GM20431 (cell line): Measurements from ENCODE around the gene ATP2B2.

Experiments
- in situ Hi-C: fragments of 300-500 bp; cut with MseI, MboI; formaldehyde crosslinking; loops from one replicate; pipeline ENCODE4 v1.15.0; 2020; ENCODE audit warnings: low sequenced_read_pairs; ENCODE audit not compliant: unreplicated experiment

ATP2B2 gene

DNA sequence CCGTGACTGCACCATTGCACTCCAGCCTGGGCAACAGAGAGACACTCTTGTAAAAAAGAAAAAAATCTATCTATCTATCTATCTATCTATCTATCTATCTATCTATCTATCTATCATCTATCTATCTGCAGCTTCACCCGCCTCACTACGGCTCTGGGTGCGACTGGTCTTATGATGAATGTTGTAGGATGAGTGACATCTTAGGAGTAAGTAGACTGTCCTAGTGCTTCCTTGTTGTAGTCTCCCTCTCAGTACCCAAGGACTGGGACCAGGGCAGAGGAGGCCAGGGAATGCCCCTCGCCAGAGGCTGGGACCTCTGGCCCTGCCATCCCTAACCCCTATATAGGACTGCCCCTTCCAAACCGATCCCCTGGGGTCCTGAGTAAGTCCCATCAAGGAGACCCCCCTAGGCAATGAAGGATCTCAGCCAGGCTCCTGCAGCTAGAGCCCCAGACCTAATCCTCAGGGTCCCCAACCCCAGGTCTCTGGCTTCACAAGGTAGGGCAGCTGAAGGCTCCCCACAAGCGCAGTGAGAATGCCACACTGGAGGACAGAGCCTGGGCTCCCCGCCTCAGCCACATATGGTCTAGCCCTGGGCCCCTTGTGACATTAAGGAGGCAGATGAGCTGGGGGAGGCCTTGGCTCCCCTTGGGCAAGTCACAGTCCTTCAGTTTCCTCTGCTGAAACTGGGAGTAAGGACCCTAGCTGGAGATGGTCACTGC, 183.6 kb downstream of the ATP2B2 start:
- in situ Hi-C loops: no loop called here

- in situ Hi-C loops: no loop called here
Observed at GRCh38 chr3:10320320-10320677, 185.1 kb downstream of the ATP2B2 start.

GRCh38 chr3:10319804-10320203, 185.6 kb downstream of the ATP2B2 start:
- in situ Hi-C loops: no loop called here

GRCh38 chr3:10319251-10319650, 186.1 kb downstream of the ATP2B2 start:
- in situ Hi-C loops: no loop called here

DNA sequence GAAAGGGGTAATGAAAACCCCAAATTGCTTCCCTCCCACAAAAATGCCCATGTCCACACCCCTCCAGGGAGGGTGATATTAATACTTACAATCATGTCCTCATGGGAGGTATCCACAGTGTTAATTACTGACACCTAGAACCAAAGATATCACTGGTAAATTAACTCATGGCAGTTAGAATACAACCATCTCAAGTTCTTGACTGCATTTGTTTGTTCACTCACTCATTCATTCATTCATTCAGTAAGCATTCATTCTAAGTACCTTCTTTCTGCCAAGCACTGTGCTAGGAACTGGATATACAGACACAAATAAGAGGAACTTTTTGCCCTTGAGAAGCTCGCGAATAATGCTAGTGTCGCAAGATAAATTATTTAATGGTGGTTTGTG, 187.4 kb downstream of the ATP2B2 start:
- in situ Hi-C loops: no loop called here

DNA sequence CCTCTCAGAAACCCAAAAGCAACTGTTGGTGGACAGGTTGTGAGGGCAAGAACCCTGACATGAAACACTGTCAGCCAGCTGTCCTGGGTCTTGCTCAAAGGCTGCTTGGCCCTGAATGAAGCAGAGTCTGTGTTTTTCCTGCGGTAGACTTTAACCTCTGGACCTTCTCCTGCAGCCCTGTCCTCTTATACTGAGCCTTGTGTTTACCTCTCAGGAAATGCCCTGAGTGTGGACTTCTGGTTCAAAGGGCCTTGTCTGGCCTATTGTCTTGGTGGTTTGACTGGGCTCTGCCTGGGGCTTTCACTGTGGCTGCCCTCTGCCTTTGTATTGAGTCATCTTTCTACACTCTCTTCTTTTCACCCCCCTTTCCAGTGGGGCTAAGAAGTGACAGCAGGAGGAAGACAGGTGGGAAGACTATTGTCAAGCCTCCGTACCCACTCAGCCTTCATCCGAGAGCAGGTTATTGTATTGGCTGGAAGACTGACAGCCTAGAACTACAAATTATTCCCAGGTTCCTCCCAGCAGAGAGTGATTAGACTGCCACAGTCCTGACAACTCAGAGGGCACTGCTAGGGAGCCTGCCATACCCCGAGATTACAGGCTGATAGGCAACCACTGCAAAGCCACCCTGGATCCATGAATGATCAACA, 187.9 kb downstream of the ATP2B2 start:
- in situ Hi-C loops: no loop called here

DNA sequence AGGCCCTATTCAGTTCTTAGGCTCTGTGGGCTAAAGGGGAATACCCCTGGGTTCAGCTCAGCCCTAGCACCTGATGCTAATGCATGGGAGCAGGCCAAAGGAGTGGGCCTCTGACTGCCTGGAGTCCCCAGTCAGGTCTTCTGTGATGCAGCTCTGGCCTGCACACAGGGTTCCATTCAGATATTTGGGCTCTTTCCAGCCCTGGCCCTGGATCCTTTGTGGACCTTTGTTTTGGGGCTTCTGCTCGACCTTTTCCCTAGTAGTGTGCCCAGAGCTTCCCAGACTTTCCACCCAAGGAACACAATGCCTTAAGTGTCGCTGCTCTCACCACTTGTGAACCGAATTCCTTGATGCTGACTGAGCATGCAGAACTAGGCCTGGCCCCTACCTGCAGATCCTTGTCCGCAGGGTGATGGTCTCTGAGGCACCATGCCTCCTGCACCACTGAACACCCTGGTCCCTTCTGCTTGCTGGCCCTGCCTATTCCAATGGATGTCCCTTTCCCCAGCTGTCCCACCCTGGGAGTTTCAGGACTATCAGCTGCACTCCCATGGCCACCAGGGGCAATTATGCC, 189.5 kb downstream of the ATP2B2 start:
- in situ Hi-C loops: no loop called here

GRCh38 chr3:10315101-10315500, 190.3 kb downstream of the ATP2B2 start:
- in situ Hi-C loops: no loop called here

DNA sequence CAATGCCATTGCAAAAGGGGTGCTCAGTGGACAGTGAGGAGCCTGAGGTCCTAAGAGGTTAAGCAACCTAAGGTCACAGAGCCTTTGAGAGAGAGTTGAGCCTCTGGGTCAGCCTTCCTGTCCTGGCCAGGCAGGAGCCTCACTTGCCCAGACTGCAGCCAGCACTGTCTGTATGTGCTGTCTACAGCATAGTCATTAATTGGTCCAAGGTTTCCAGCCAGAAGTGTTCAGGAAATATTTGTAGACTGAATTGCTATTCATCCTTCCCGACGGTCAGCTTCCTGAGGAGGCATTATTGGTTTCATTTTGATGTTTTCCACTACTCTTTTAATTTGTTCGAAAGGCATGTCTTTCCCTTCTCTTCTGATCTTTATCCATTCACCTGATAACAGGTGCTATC, 192.5 kb downstream of the ATP2B2 start:
- in situ Hi-C loops: no loop called here

- in situ Hi-C loops: no loop called here
Observed at GRCh38 chr3:10312391-10312790, 193.0 kb downstream of the ATP2B2 start.

DNA sequence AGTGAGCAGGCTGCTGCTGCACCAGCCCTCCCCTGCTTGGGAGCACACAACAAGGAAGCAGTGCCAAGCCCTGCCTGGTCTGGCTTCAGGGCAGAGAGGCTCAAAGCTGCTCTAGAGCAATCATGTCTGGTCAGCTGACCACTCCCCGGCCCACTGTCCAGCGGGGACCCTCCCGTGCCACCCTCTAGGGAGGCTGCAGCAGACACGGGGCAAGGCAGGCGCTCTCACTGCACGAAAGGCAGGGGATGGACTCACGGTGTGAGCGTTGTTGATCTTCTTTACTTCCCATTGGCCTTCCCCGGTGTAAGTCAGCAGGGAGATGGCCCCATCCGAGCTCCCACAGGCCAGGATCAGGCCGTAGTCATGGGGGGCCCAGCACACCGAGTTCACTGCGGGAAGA, 193.7 kb downstream of the ATP2B2 start:
- in situ Hi-C loops: no loop called here

GRCh38 chr3:10310578-10310977, 194.8 kb downstream of the ATP2B2 start:
- in situ Hi-C loops: no loop called here

GRCh38 chr3:10309736-10310135, 195.7 kb downstream of the ATP2B2 start:
- in situ Hi-C loops: no loop called here

- in situ Hi-C loops: no loop called here
Observed at GRCh38 chr3:10308678-10309077, 196.7 kb downstream of the ATP2B2 start.

DNA sequence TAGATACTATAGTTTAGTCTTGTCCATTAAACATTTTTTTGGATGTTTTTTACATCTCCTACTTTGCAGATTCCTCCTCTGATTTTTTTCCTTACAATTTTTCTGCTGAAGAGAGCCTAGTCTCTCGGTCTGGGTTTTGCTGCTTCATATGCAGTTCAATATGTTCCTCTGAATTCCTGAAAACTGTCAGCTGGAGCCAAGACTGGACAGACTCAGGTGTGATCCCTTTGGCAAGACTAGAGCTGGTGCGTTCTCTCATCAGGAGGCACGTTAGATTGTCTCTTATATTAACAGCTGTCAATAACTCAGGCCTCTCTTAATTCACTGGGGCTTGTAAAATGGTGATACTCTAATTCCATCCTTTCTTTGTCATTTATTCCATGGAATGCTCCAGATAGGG, 199.2 kb downstream of the ATP2B2 start:
- in situ Hi-C loops: no loop called here

- in situ Hi-C loops: no loop called here
Observed at GRCh38 chr3:10305331-10305902, 200.0 kb downstream of the ATP2B2 start.

DNA sequence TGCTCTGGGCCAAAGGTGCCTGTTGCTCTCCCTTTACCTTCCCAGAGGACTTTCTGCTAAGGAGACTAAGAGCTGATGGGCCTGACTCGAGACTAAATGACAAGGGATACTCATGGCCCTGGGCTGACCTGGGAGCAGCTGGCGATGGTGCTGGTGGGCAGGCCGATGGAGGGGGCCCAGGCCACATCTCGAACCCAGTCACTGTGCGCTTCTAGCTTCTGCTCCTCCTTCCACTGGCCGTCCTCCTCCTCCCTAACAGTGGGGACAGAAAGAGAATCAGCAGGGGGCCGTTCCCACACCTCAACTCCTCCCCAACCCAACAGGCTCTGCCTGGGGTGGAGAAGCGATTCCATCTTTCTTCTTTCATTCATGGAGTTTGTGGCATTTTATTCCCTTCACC, 200.5 kb downstream of the ATP2B2 start:
- in situ Hi-C loops: no loop called here

GRCh38 chr3:10303785-10304184, 201.6 kb downstream of the ATP2B2 start:
- in situ Hi-C loops: no loop called here

- in situ Hi-C loops: no loop called here
Observed at GRCh38 chr3:10303105-10303504, 202.3 kb downstream of the ATP2B2 start.

DNA sequence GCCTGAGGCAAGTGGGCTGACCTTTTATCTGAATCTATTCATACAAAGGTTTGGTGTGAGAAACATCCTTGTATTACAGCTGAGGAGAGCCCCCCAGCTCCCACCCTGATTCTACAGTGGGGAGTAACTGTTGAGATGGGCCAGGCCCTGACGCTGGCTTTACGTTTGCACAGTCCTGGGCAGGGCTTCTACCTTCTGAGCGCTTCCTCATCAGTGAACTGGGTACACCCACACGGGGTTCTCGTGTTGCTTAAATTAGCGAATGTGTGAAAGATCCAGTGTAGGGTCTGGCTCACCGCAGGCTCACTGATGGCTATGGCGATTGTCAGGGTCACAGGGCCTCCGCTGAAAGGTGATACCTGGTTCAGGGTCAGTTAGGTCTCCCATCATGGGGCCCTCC, 205.3 kb downstream of the ATP2B2 start:
- in situ Hi-C loops: no loop called here

GRCh38 chr3:10299679-10300078, 205.7 kb downstream of the ATP2B2 start:
- in situ Hi-C loops: no loop called here
